Measurements from ENCODE around the gene TMEM259. TPM values are rescaled to one million over a fixed set of nuclear protein-coding genes. Genes with fewer than 3 reads are reported as not detected.
A peak's percentile ranks its signal among the peaks of the same experiment; 100 is the strongest.

Gene TMEM259
- total and polyA plus RNA-seq, 2 of the 13 experiments (the other 11 are each of a cell fraction or from before 2014, with no cell fraction given): 64.7 to 164 TPM

- TF ChIP-seq EP300 (IDR thresholded peaks at IDR 0.05; ENCODE audit: low read depth in 2 of 2, low read length in 2 of 2) (0 out of 4 replicates have a peak, but pooled peaks of 1 of the 2 experiments have one; percentile 25), EP300 (CRISPR knock-in tag; IDR thresholded peaks at IDR 0.05; ENCODE audit: borderline replicate concordance) (no peak), ZFP82 (CRISPR knock-in tag; IDR thresholded peaks at IDR 0.05; ENCODE audit: borderline replicate concordance) (no peak), SMAD9 (CRISPR knock-in tag; IDR thresholded peaks at IDR 0.05) (no peak), POGZ (CRISPR knock-in tag; IDR thresholded peaks at IDR 0.05) (peak; percentile 45; the same call in 1 of the 2 replicates), TARDBP (CRISPR knock-in tag; IDR thresholded peaks at IDR 0.05) (no peak), NRL (CRISPR knock-in tag; IDR thresholded peaks at IDR 0.05; ENCODE audit: borderline replicate concordance) (no peak), PRDM15 (CRISPR knock-in tag; IDR thresholded peaks at IDR 0.05) (no peak), ZNF451 (CRISPR knock-in tag; IDR thresholded peaks at IDR 0.05) (no peak), ETV5 (CRISPR knock-in tag; IDR thresholded peaks at IDR 0.05; ENCODE audit: borderline replicate concordance) (peak; percentile 84), NR2F6 (IDR thresholded peaks at IDR 0.05) (no peak), NR2F6 (CRISPR knock-in tag; IDR thresholded peaks at IDR 0.05) (0 out of 2 replicates have a peak, but pooled peaks have one; percentile 37), ZNF382 (CRISPR knock-in tag; IDR thresholded peaks at IDR 0.05; ENCODE audit: borderline replicate concordance) (no peak), SRF (IDR thresholded peaks at IDR 0.05; ENCODE audit: low read depth, low read length) (no peak), ZFP90 (CRISPR knock-in tag; IDR thresholded peaks at IDR 0.05; ENCODE audit: borderline replicate concordance) (no peak), ADNP (CRISPR knock-in tag; IDR thresholded peaks at IDR 0.05) (peak; percentile 88; the same call in 1 of the 2 replicates), ARID5B (CRISPR knock-in tag; IDR thresholded peaks at IDR 0.05) (peak; percentile 21; the same call in 1 of the 2 replicates), SIN3A (IDR thresholded peaks at IDR 0.05; ENCODE audit: borderline replicate concordance, low read depth, low read length) (0 out of 2 replicates have a peak, but pooled peaks have one; percentile 37), GABPB1 (CRISPR knock-in tag; IDR thresholded peaks at IDR 0.05) (peak; percentile 87), POLR2A (IDR thresholded peaks at IDR 0.05; ENCODE audit: insufficient read depth in 1 of 2, low read depth in 2 of 2, low read length in 2 of 2) (peak; percentile 3 to 50; a peak in 2 of 4 replicates), TBL1XR1 (IDR thresholded peaks at IDR 0.05; ENCODE audit: borderline replicate concordance, low read length, partially characterized antibody) (peak; percentile 8), ZFX (CRISPR knock-in tag; IDR thresholded peaks at IDR 0.05; ENCODE audit: low read depth) (0 out of 2 replicates have a peak, but pooled peaks have one; percentile 57)
Measured at GRCh38 chr19:1028062-1028926, 7.4 kb upstream of the TMEM259 start (continued).

Data from HepG2 (cell line).